ENCODE results near the gene HCRTR1.

DNA sequence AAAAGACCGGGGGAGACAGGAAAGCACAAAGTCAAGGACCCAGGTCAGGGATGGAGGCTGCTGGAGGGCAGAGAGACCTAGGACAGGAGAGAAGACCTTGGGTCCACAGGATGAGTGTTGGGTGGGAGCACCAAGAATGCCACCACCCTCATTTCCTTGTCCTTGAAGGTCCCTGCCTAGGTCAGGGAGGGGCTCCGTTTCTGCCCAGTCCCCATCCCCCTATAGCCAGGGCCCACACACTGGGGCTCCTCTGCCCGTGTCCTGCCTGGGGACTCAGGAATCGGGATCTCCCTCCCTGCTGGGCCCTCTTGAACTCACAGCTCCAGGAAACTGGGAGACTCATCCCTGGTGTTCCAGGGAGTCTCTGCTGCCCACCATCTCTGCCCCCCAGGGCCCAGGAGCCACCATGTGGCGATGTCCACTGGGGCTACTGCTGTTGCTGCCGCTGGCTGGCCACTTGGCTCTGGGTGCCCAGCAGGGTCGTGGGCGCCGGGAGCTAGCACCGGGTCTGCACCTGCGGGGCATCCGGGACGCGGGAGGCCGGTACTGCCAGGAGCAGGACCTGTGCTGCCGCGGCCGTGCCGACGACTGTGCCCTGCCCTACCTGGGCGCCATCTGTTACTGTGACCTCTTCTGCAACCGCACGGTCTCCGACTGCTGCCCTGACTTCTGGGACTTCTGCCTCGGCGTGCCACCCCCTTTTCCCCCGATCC is 40.6 kb upstream of the HCRTR1 start:
- TF ChIP-seq, protein P1, sequence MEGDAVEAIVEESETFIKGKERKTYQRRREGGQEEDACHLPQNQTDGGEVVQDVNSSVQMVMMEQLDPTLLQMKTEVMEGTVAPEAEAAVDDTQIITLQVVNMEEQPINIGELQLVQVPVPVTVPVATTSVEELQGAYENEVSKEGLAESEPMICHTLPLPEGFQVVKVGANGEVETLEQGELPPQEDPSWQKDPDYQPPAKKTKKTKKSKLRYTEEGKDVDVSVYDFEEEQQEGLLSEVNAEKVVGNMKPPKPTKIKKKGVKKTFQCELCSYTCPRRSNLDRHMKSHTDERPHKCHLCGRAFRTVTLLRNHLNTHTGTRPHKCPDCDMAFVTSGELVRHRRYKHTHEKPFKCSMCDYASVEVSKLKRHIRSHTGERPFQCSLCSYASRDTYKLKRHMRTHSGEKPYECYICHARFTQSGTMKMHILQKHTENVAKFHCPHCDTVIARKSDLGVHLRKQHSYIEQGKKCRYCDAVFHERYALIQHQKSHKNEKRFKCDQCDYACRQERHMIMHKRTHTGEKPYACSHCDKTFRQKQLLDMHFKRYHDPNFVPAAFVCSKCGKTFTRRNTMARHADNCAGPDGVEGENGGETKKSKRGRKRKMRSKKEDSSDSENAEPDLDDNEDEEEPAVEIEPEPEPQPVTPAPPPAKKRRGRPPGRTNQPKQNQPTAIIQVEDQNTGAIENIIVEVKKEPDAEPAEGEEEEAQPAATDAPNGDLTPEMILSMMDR (IDR thresholded peaks at IDR 0.05) = no peak
- TF ChIP-seq EP300 (IDR thresholded peaks at IDR 0.05) (no peak), POLR2A (IDR thresholded peaks at IDR 0.05) (no peak)
